Coronary artery (tissue), 2 donors: Measurements from ENCODE around the gene ZNF830.

Experiments
- DNase-seq: peaks from one replicate; pipeline ENCODE4 v3.0.0-alpha.2; 2017; ENCODE audit warnings: low spot score
- H3K27ac ChIP-seq, 2 donors: fragments of 200-600 bp; sonication (generic); one replicate each; pipeline ENCODE4 v1.5.1; 2016 to 2019
- H3K4me3 ChIP-seq: fragments of 200-600 bp; sonication (generic); 2 replicates; pipeline ENCODE4 v1.5.1; 2016; ENCODE audit warnings: mild to moderate bottlenecking, moderate library complexity
- CTCF ChIP-seq: fragments of 200-600 bp; sonication (generic); IDR thresholded peaks from one replicate; pipeline ENCODE4 v1.5.1; 2019; ENCODE audit warnings: antibody characterized with exemption

ZNF830 gene

GRCh38 chr17:34980681-34981537 lies 19.6 kb downstream of the ZNF830 start:
- TF ChIP-seq CTCF: no peak
- H3K27ac ChIP-seq: peak overlapping the region; percentile 90 to 99
- peak overlapping the region; percentile 89 for H3K4me3 ChIP-seq
- DNase-seq: peak; percentile 84

- no peak for TF ChIP-seq CTCF
- Histone ChIP-seq H3K27ac (peak overlapping the region; percentile 90 to 99), H3K4me3 (peak overlapping the region; percentile 89)
- no peak for DNase-seq
Observed at GRCh38 chr17:34981538-34982241, 20.4 kb downstream of the ZNF830 start.

- no peak for DNase-seq
- Histone ChIP-seq H3K4me3 (no peak overlapping the region), H3K27ac (no peak overlapping the region)
- no peak for TF ChIP-seq CTCF
Observed at GRCh38 chr17:34987232-34987631, 25.9 kb downstream of the ZNF830 start.

- no peak overlapping the region for H3K27ac ChIP-seq
- no peak overlapping the region for H3K4me3 ChIP-seq
- no peak for TF ChIP-seq CTCF
- no peak for DNase-seq
Observed at GRCh38 chr17:34988644-34989043, 27.3 kb downstream of the ZNF830 start.

GRCh38 chr17:34989473-34989872 lies 28.1 kb downstream of the ZNF830 start:
- Histone ChIP-seq H3K4me3 (no peak overlapping the region), H3K27ac (no peak overlapping the region)
- no peak for DNase-seq
- TF ChIP-seq CTCF: no peak

GRCh38 chr17:34990921-34991365 lies 29.6 kb downstream of the ZNF830 start:
- Histone ChIP-seq H3K4me3 (no peak overlapping the region), H3K27ac (no peak overlapping the region)
- DNase-seq: no peak
- no peak for TF ChIP-seq CTCF
